ENCODE data around the gene ZCCHC2. TPM values are rescaled to one million over a fixed set of nuclear protein-coding genes. Genes with fewer than 3 reads are reported as not detected.

ZCCHC2 gene
- total and polyA plus RNA-seq, 9 of the 15 experiments (the other 6 are each of a cell fraction or from before 2014, with no cell fraction given) = 1.0 to 9.2 (median 6.0) TPM

DNA sequence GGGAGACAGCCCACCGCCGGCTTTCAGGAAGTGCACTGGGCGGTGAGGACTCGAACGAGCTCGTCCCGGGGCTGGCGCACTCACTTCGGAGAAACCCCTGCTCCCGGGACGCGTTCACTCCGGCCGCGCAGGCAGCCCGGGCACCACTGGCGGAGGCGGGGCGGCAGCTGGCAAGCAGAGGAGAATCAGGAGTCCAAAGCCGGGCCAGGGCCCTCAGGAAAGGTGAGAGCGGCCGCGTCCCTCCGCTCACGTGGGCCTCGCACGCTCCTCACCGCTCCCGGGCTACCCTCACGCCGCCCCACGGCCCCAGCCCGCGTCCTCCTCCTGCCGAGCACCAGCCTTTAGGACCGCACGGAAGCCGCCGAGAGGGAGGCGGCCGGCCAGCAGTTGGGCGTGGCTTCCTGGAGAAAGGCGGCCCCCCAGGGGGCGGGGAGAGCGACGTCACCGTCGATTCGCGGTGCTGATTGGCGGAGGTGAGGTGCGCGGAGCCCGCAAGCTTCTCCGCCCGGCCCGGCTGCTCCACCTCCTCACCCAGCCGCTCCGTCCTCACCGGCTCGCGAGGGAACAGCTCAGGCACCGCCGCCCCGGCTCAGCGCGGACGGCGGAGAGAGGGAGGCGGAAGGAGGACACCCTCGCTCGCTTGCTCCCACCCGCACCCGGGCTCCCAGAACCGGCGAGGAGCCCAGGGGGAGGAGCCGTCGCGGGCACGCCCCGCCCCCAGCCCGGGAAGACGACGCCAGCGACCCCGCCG is at the start of gene ZCCHC2 (continued):
- TF ChIP-seq, protein P1, sequence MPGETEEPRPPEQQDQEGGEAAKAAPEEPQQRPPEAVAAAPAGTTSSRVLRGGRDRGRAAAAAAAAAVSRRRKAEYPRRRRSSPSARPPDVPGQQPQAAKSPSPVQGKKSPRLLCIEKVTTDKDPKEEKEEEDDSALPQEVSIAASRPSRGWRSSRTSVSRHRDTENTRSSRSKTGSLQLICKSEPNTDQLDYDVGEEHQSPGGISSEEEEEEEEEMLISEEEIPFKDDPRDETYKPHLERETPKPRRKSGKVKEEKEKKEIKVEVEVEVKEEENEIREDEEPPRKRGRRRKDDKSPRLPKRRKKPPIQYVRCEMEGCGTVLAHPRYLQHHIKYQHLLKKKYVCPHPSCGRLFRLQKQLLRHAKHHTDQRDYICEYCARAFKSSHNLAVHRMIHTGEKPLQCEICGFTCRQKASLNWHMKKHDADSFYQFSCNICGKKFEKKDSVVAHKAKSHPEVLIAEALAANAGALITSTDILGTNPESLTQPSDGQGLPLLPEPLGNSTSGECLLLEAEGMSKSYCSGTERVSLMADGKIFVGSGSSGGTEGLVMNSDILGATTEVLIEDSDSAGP (CRISPR knock-in tag; IDR thresholded peaks at IDR 0.05) = no peak; the same call in 1 of the 2 replicates
- no peak; a peak in 1 of 4 replicates for TF ChIP-seq RAD21 (CRISPR knock-in tag; conservative IDR thresholded peaks at IDR 0.05 in 1 of 2, IDR thresholded peaks at IDR 0.05 in 1 of 2)
- TF ChIP-seq RFX1 (IDR thresholded peaks at IDR 0.05) = no peak
- TF ChIP-seq ESRRA (IDR thresholded peaks at IDR 0.05; ENCODE audit: borderline replicate concordance, low read depth) = no peak; the same call in 1 of the 2 replicates
- TF ChIP-seq SMC3 (conservative IDR thresholded peaks at IDR 0.05; ENCODE audit: insufficient read depth, low read depth, low read length) = no peak
- TF ChIP-seq, protein P2, sequence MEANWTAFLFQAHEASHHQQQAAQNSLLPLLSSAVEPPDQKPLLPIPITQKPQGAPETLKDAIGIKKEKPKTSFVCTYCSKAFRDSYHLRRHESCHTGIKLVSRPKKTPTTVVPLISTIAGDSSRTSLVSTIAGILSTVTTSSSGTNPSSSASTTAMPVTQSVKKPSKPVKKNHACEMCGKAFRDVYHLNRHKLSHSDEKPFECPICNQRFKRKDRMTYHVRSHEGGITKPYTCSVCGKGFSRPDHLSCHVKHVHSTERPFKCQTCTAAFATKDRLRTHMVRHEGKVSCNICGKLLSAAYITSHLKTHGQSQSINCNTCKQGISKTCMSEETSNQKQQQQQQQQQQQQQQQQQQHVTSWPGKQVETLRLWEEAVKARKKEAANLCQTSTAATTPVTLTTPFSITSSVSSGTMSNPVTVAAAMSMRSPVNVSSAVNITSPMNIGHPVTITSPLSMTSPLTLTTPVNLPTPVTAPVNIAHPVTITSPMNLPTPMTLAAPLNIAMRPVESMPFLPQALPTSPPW (CRISPR knock-in tag; IDR thresholded peaks at IDR 0.05) = peak; percentile 75
- TF ChIP-seq, protein P3, sequence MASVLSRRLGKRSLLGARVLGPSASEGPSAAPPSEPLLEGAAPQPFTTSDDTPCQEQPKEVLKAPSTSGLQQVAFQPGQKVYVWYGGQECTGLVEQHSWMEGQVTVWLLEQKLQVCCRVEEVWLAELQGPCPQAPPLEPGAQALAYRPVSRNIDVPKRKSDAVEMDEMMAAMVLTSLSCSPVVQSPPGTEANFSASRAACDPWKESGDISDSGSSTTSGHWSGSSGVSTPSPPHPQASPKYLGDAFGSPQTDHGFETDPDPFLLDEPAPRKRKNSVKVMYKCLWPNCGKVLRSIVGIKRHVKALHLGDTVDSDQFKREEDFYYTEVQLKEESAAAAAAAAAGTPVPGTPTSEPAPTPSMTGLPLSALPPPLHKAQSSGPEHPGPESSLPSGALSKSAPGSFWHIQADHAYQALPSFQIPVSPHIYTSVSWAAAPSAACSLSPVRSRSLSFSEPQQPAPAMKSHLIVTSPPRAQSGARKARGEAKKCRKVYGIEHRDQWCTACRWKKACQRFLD (CRISPR knock-in tag; IDR thresholded peaks at IDR 0.05) = 0 out of 2 replicates have a peak, but pooled peaks have one; percentile 37
- no peak for TF ChIP-seq IFI16 (CRISPR knock-in tag; IDR thresholded peaks at IDR 0.05)
- TF ChIP-seq, protein P4, sequence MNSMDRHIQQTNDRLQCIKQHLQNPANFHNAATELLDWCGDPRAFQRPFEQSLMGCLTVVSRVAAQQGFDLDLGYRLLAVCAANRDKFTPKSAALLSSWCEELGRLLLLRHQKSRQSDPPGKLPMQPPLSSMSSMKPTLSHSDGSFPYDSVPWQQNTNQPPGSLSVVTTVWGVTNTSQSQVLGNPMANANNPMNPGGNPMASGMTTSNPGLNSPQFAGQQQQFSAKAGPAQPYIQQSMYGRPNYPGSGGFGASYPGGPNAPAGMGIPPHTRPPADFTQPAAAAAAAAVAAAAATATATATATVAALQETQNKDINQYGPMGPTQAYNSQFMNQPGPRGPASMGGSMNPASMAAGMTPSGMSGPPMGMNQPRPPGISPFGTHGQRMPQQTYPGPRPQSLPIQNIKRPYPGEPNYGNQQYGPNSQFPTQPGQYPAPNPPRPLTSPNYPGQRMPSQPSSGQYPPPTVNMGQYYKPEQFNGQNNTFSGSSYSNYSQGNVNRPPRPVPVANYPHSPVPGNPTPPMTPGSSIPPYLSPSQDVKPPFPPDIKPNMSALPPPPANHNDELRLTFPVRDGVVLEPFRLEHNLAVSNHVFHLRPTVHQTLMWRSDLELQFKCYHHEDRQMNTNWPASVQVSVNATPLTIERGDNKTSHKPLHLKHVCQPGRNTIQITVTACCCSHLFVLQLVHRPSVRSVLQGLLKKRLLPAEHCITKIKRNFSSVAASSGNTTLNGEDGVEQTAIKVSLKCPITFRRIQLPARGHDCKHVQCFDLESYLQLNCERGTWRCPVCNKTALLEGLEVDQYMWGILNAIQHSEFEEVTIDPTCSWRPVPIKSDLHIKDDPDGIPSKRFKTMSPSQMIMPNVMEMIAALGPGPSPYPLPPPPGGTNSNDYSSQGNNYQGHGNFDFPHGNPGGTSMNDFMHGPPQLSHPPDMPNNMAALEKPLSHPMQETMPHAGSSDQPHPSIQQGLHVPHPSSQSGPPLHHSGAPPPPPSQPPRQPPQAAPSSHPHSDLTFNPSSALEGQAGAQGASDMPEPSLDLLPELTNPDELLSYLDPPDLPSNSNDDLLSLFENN (IDR thresholded peaks at IDR 0.05; ENCODE audit: low read depth in 2 of 2, low read length in 2 of 2) = no peak
- TF ChIP-seq GABPB1 (CRISPR knock-in tag; IDR thresholded peaks at IDR 0.05) = peak; percentile 73
- no peak for TF ChIP-seq RHOXF2B (CRISPR knock-in tag; conservative IDR thresholded peaks at IDR 0.05)
- no peak for TF ChIP-seq SRSF9 (IDR thresholded peaks at IDR 0.05; ENCODE audit: borderline replicate concordance, low read depth, low read length)
- peak; percentile 9 for TF ChIP-seq SAP30 (IDR thresholded peaks at IDR 0.05; ENCODE audit: borderline replicate concordance, insufficient read depth, low read depth, low read length, poor library complexity, severe bottlenecking)
- TF ChIP-seq MEIS2 (IDR thresholded peaks at IDR 0.05; ENCODE audit: partially characterized antibody) = no peak
- TF ChIP-seq HCFC1 (IDR thresholded peaks at IDR 0.05; ENCODE audit: low read depth, low read length) = no peak; the same call in 1 of the 2 replicates
- TF ChIP-seq POLR2A (conservative IDR thresholded peaks at IDR 0.05) = peak; percentile 75
- TF ChIP-seq ZNF143 (CRISPR knock-in tag; IDR thresholded peaks at IDR 0.05) = no peak
- peak in 1 of 2 experiments; percentile 22; a peak in 1 of 3 replicates for TF ChIP-seq CBX3 (IDR thresholded peaks at IDR 0.05; ENCODE audit: borderline replicate concordance in 1 of 2, low read length in 2 of 2)
- no peak for TF ChIP-seq ZFP1 (CRISPR knock-in tag; IDR thresholded peaks at IDR 0.05)

All from K562 (cell line).